GM12801 (cell line): ENCODE data around the gene C3orf70.

Source experiments
- CTCF ChIP-seq: IDR thresholded peaks from one replicate; pipeline ENCODE4 v1.5.1; 2011; ENCODE audit warnings: control low read depth; ENCODE audit not compliant: insufficient read length; ENCODE audit errors: extremely low read depth

The C3orf70 gene

GRCh38 chr3:185129083-185129482 is 23.8 kb downstream of the C3orf70 start:
- no peak for TF ChIP-seq CTCF

- TF ChIP-seq CTCF: no peak
Measured at GRCh38 chr3:185126201-185126600, 26.7 kb downstream of the C3orf70 start.

GRCh38 chr3:185120126-185120525 is 32.7 kb downstream of the C3orf70 start:
- TF ChIP-seq CTCF: no peak

GRCh38 chr3:185115371-185115770 is 37.5 kb downstream of the C3orf70 start:
- no peak for TF ChIP-seq CTCF

- TF ChIP-seq CTCF: no peak
Measured at GRCh38 chr3:185114756-185115155, 38.1 kb downstream of the C3orf70 start.

GRCh38 chr3:185112186-185112585 is 40.7 kb downstream of the C3orf70 start:
- TF ChIP-seq CTCF: no peak

GRCh38 chr3:185103359-185104127 is 49.3 kb downstream of the C3orf70 start:
- no peak for TF ChIP-seq CTCF
